Small intestine (tissue), 7 donors: ENCODE results near the gene LMBRD1. TPM values are rescaled to one million over a fixed set of nuclear protein-coding genes. Genes with fewer than 3 reads are reported as not detected.

Source experiments
- DNase-seq, 2 donors: peaks; one replicate each; pipeline versions ENCODE4 v3.0.0 to v3.0.0-alpha.2; 2013
- FAIRE-seq: peaks from 2 replicates; lab custom pipeline; 2012; peaks lifted over from hg19 to GRCh38; lab: Jason Lieb, UNC
- H3K27ac ChIP-seq, 3 donors: one replicate each; pipeline ENCODE4 v1.5.1; 2013; ENCODE audit warnings: low read length in 2 of 3, mild to moderate bottlenecking in 2 of 3, control low read depth in 1 of 3, inconsistent platforms in 1 of 3, low read depth in 1 of 3, moderate library complexity in 1 of 3
- H3K27me3 ChIP-seq, 3 donors: one replicate each; pipeline ENCODE4 v1.6.1; 2013; ENCODE audit warnings: low read length in 3 of 3, inconsistent platforms in 1 of 3; ENCODE audit not compliant: control insufficient read depth in 3 of 3, insufficient read depth in 3 of 3
- H3K36me3 ChIP-seq, 3 donors: one replicate each; pipeline ENCODE4 v1.6.1; 2013; ENCODE audit warnings: low read length in 3 of 3, inconsistent platforms in 1 of 3, low read depth in 1 of 3, mild to moderate bottlenecking in 1 of 3, moderate library complexity in 1 of 3; ENCODE audit not compliant: control insufficient read depth in 3 of 3, insufficient read depth in 2 of 3
- H3K4me1 ChIP-seq, 3 donors: one replicate each; pipeline ENCODE4 v1.6.1; 2013; ENCODE audit warnings: low read length in 2 of 3, inconsistent platforms in 1 of 3, low read depth in 1 of 3, mild to moderate bottlenecking in 1 of 3, moderate library complexity in 1 of 3; ENCODE audit not compliant: control insufficient read depth in 3 of 3, insufficient read depth in 2 of 3
- H3K4me3 ChIP-seq, 3 donors: one replicate each; pipeline ENCODE4 v1.5.1; 2013; ENCODE audit warnings: low read length in 3 of 3, control low read depth in 1 of 3, inconsistent platforms in 1 of 3, low read depth in 1 of 3, mild to moderate bottlenecking in 1 of 3, moderate library complexity in 1 of 3
- H3K9me3 ChIP-seq, 2 donors: one replicate each; pipeline ENCODE4 v1.6.1; 2013; ENCODE audit warnings: low read depth in 1 of 2, low read length in 1 of 2; ENCODE audit not compliant: control insufficient read depth in 2 of 2, insufficient read depth in 1 of 2
- whole genome bisulfite sequencing, 3 donors: extraction: QIAGEN DNeasy Blood & Tissue Kit; methylation state at CpG; one replicate each; pipeline ENCODE4 v1.1.7; 2013; 5-methylcytosine and 5-hydroxymethylcytosine counted together
- polyA plus RNA-seq, 4 donors: library from polyadenylated mRNA; stranded (reverse) in 3 of 4; unstranded in 1 of 4; fragments of 200-250 nt in 3 of 4; fragments of 120-200 nt in 1 of 4; gene quantifications; one replicate each; pipeline versions ENCODE4 v1.2.1 to v1.2.3, GENCODE V29; 2013
- donor health status: healthy with polysubstance abuse.
- donor health status: control.
- donor health status: control.
- donor health status: Bipolar disorder and iron deficiency.
- donor health status: healthy.

LMBRD1 gene
- polyA plus RNA-seq, 4 donors = 23.5 to 108 (median 36.0) TPM

DNA sequence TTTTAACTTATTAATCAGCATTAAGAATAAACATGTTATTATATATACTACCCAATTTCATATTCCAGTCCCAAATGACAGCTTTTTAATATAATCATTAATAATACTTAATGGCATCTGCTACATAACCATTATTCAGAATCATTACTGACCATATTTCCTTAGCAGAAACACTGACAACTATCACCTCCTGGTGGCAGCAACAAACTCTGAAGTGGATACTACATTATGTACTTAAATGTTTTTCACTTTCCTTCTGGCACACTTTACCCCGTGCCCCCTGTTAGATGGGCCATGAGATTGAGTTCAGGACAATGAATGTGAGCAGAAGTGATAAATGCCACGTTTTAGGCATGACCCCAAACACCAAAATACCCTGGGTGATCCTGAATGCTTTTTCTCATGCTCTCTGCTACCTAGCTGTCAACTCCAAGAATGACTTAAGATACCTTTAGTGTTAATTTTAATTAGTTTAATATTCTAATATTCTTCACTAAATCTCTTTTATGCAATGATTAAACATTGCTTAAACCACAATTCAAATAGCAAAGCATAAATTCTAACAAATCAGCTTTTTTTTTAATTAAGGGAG lies 77.1 kb downstream of the LMBRD1 start:
- Histone ChIP-seq H3K36me3 (peaks cover 3 to 19% (median 5%) of the 10 kb centered on the region in 3 donors), H3K27me3 (no peaks in the 10 kb centered on the region), H3K9me3 (no peaks in the 10 kb centered on the region), H3K4me1 (no peaks in the 10 kb centered on the region), H3K4me3 (no peak overlapping the region), H3K27ac (no peak overlapping the region)
- DNase-seq (peak; percentile 18 to 40), FAIRE-seq (no peak)
- 43 to 48% (median 47%) methylated on average over 2 of the region's 2 CpGs for WGBS, 3 donors

DNA sequence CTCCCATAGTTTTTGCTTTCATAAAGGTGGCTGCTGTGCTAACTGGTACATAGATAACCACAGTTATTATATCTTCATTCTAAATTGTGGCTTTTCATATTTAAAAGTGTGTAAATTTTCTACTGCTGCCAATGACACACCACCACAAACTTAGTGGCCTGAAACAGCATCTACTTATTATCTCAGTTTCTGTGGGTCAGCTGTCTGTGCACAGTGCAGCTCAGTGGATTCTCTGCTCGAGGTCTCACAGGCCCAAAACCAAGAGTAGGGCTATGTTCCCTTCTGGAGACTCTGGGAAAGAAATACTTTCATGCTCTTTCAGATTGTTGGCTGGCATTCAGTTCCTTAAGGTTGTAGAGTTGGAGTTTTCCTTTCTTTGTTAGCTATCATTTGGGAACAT lies 90.1 kb downstream of the LMBRD1 start:
- 84 to 96% (median 85%) methylated on average over 1 of the region's 1 CpG for WGBS, 3 donors
- H3K36me3 ChIP-seq = peaks cover 0 to 5% (median 4%) of the 10 kb centered on the region in 3 donors

GRCh38 chr6:69705954-69706353 lies 90.9 kb downstream of the LMBRD1 start:
- FAIRE-seq = no peak
- Histone ChIP-seq H3K27ac (no peak overlapping the region), H3K4me3 (no peak overlapping the region), H3K27me3 (no peaks in the 10 kb centered on the region), H3K36me3 (peaks cover 0 to 5% (median 4%) of the 10 kb centered on the region in 3 donors), H3K9me3 (no peaks in the 10 kb centered on the region), H3K4me1 (no peaks in the 10 kb centered on the region)
- 91 to 95% (median 93%) methylated on average over 4 of the region's 4 CpGs for WGBS, 3 donors
- no peak for DNase-seq

More for the DNA sequence above, 90.1 kb downstream of the LMBRD1 start:
- DNase-seq (no peak), FAIRE-seq (no peak)
- H3K27me3 ChIP-seq = no peaks in the 10 kb centered on the region
- H3K4me1 ChIP-seq = no peaks in the 10 kb centered on the region
- H3K27ac ChIP-seq = no peak overlapping the region
- H3K4me3 ChIP-seq = no peak overlapping the region
- H3K9me3 ChIP-seq = no peaks in the 10 kb centered on the region

- Histone ChIP-seq H3K4me1 (no peaks in the 10 kb centered on the region), H3K4me3 (no peak overlapping the region), H3K9me3 (no peaks in the 10 kb centered on the region), H3K27ac (no peak overlapping the region), H3K27me3 (no peaks in the 10 kb centered on the region), H3K36me3 (peaks cover 0 to 6% (median 5%) of the 10 kb centered on the region in 3 donors)
- FAIRE-seq (no peak), DNase-seq (no peak)
- WGBS, 3 donors = 78 to 97% (median 86%) methylated on average over 1 of the region's 1 CpG
Observed at GRCh38 chr6:69704916-69705315, 91.9 kb downstream of the LMBRD1 start.

DNA sequence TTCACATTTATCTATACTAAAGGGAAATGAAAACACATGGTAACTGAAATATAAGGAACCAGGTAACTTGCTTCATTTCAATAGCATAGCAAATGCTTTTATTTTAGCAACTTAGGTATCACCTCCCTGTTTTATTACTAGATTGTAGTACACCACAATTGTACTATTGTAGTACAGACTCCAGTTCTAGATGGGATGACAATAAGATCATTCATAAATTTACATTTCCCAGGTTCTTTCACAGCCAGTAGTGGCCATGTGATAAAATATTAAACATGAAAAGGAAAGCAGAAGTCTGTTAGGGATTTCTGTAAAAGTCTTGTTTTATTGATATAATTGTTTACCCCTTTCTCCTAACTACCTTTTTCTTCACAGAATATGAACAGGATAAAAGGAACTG lies 97.2 kb downstream of the LMBRD1 start:
- H3K4me1 ChIP-seq = no peaks in the 10 kb centered on the region
- no peaks in the 10 kb centered on the region for H3K9me3 ChIP-seq
- no peak overlapping the region for H3K27ac ChIP-seq
- no peak overlapping the region for H3K4me3 ChIP-seq
- no peak for DNase-seq
- no peaks in the 10 kb centered on the region for H3K27me3 ChIP-seq
- no peak for FAIRE-seq
- H3K36me3 ChIP-seq = peaks cover 0 to 4% (median 3%) of the 10 kb centered on the region in 3 donors

DNA sequence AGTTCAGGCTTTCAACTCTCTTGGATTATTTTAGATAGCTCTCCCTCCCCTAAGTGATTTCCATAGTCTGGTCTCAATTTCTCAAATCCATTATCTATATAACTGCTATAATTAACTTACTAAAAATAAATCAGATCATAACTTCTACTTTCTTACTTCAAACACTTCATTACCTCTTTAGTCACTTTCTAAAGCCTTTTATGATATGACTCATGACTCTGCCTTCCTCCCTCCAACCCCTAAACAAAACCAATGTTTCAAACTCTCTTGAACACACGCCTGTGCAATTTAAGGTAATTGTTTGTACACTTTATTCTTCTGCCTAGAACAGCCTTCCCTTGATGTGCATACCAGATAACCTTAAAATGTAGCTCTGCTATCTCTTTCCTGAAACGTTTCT lies 100.5 kb downstream of the LMBRD1 start:
- WGBS, 3 donors = 63 to 78% (median 68%) methylated on average over 2 of the region's 2 CpGs
- no peaks in the 10 kb centered on the region for H3K27me3 ChIP-seq
- H3K4me1 ChIP-seq = no peaks in the 10 kb centered on the region
- H3K36me3 ChIP-seq = peaks cover 0 to 4% (median 3%) of the 10 kb centered on the region in 3 donors
- no peaks in the 10 kb centered on the region for H3K9me3 ChIP-seq
- H3K27ac ChIP-seq = no peak overlapping the region
- no peak for FAIRE-seq
- no peak overlapping the region for H3K4me3 ChIP-seq
- DNase-seq = no peak

GRCh38 chr6:69693762-69694161 lies 103.0 kb downstream of the LMBRD1 start:
- H3K4me3 ChIP-seq = no peak overlapping the region
- FAIRE-seq (peak; percentile 64), DNase-seq (no peak)
- peaks cover 0 to 3% (median 2%) of the 10 kb centered on the region in 3 donors for H3K36me3 ChIP-seq
- H3K4me1 ChIP-seq = no peaks in the 10 kb centered on the region
- H3K9me3 ChIP-seq = no peaks in the 10 kb centered on the region
- H3K27me3 ChIP-seq = no peaks in the 10 kb centered on the region
- no peak overlapping the region for H3K27ac ChIP-seq

- no peak for DNase-seq
- no peaks in the 10 kb centered on the region for H3K27me3 ChIP-seq
- WGBS, 3 donors = 85 to 97% (median 94%) methylated on average over 1 of the region's 1 CpG
- no peaks in the 10 kb centered on the region for H3K9me3 ChIP-seq
- H3K27ac ChIP-seq = no peak overlapping the region
- no peaks in the 10 kb centered on the region for H3K4me1 ChIP-seq
- no peak overlapping the region for H3K4me3 ChIP-seq
- peaks cover 0 to 3% (median 0%) of the 10 kb centered on the region in 3 donors for H3K36me3 ChIP-seq
- no peak for FAIRE-seq
Observed at GRCh38 chr6:69690986-69691385, 105.8 kb downstream of the LMBRD1 start.

DNA sequence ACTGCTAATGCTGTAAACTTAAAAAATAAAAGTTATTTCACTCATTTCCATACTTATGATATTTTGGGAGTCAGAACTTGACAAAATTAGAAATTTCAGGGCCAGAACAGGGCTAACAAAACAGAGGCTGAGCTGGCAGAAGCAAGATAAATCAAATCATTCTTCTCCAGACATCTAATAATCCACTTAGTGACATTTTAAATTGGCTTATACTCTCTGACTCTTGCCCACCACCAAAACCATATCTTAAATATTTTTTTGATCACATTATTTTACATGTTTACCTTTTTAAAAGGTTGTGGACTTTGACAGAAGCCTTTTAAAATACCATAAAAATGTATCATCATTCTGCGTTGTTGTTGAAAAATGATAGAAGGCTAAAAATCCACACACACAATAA lies 116.5 kb downstream of the LMBRD1 start:
- Histone ChIP-seq H3K27me3 (no peaks in the 10 kb centered on the region), H3K4me3 (no peak overlapping the region), H3K4me1 (no peaks in the 10 kb centered on the region), H3K36me3 (no peaks in the 10 kb centered on the region), H3K27ac (no peak overlapping the region), H3K9me3 (no peaks in the 10 kb centered on the region)
- DNase-seq (no peak), FAIRE-seq (no peak)
- WGBS, 3 donors = 100% methylated on average over 1 of the region's 1 CpG
